NCI-H2171 (cell line): ENCODE data around the gene OPTC.

Experiments used
- DNase-seq: peaks from one replicate; lab custom pipeline; 2025; lab: John Stamatoyannopoulos, UW

OPTC gene

GRCh38 chr1:203491664-203492063 lies 2.3 kb upstream of the OPTC start:
- no peak for DNase-seq

GRCh38 chr1:203492082-203492747 lies 1.7 kb upstream of the OPTC start:
- peak; percentile 84 for DNase-seq

- peak; percentile 16 for DNase-seq
These were observed 1.2 kb upstream of the OPTC start for GRCh38 chr1:203492748-203493130.

GRCh38 chr1:203495845-203496244 lies 1.9 kb downstream of the OPTC start:
- no peak for DNase-seq

DNA sequence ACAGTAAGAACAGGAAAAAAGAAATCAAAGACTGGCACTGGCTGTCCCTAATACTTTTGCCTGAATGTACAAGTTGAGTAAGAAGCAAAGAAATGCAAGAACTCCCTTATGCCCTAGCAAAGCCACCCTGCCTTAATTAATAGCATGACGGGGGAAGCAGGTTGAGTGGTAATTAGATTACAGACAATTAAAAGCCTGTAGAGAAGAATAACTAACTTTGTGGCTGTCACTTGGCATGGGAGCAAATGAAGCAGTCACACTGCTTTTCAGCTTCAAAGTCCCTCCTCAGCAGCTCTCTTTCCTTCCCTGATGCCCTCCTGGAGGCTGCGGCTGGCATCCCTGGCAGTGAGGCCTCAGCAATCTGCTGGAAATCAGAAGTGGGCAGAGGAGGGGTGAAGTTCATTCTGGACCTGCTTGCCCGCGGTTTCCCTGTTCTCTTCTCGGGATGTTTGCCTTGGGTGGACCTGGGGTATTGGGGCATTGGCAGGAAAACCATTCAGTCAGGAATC lies 3.4 kb downstream of the OPTC start:
- DNase-seq, result no peak

DNA sequence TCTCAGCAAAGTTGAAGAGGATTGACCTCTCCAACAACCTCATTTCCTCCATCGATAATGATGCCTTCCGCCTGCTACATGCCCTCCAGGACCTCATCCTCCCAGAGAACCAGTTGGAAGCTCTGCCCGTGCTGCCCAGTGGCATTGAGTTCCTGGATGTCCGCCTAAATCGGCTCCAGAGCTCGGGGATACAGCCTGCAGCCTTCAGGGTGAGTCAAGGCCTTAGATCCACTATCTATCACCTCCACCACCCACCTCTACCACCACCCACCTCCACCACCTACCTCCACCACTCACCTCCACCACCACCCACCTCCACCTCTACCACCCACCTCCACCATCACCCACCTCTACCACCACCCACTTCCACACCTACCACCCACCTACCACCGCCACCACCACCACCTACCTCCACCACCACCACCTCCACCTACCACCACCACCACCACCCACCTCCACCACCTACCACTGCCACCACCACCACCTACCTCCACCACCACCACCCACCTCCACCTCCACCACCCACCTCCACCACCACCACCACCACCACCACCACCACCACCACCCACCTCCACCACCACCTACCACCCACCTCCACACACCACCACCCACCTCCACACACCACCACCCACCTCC lies 5.8 kb downstream of the OPTC start:
- no peak for DNase-seq

DNA sequence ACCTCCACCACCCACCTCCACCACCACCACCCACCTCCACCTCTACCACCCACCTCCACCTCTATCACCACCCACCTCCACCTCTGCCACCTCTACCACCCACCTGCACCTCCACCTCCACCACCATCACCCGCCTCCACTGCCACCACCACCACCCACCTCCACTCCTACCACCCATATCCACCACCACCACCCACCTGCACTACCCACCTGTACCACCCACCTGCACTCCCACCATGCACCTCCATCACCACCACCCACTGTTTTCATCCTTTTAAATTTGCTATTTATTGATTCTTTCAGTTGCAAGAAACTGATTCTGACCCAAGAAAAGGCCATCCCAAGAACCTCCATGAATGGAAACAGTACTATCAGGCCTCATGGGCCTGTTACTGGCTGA lies 6.3 kb downstream of the OPTC start:
- DNase-seq, result no peak

DNA sequence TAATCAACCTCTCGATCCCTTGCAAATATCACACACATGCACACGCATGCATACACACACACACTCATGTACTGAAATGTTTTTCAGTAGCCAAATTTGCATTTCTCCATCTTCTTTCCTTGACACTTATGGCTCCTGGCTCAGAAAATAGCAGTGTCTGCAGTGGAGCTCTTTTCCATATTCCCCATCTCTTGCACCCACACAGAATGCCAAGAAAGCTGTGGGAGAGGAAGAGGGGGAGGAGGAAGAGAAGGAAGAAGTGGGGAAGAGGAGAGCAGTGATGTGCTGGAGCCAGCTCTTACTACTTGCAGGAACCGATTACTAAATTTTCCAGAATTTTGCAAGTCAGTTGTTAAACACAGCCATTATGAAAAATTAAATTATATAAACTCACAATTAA lies 9.9 kb downstream of the OPTC start:
- no peak for DNase-seq

GRCh38 chr1:203504400-203505250 lies 10.7 kb downstream of the OPTC start:
- peak; percentile 71 for DNase-seq

DNA sequence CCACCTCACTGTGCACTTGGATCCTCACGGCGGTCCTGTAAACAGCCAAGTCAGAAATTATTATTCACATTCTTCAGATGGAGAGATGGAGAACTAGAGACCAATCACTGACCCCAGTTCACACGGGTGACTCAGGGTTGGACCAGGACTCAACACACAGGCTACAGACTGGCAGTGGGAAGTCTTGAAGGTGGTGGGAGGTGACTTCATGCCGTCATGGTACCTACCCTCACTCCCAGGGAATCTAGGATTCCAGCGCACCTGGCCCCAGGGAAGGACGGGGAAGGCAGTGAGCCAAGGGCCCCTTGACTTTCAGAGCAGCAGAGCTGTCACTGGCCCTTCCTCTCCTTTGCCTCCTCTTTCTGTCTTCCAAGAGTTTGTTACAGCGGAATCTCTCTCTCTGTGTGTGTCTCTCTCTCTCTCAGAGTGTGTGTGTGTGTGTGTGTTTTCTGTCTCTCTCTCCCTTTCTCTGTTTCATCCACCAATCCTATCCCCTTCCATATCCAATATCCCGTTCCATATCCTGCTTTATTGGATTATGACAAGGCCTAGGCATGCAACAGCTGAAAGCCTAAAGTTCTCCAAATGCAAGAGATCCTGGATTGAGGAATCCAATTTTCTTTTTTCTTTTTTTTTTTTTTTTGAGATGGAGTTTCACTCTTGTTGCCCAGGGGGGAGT lies 11.7 kb downstream of the OPTC start:
- DNase-seq, result no peak

DNA sequence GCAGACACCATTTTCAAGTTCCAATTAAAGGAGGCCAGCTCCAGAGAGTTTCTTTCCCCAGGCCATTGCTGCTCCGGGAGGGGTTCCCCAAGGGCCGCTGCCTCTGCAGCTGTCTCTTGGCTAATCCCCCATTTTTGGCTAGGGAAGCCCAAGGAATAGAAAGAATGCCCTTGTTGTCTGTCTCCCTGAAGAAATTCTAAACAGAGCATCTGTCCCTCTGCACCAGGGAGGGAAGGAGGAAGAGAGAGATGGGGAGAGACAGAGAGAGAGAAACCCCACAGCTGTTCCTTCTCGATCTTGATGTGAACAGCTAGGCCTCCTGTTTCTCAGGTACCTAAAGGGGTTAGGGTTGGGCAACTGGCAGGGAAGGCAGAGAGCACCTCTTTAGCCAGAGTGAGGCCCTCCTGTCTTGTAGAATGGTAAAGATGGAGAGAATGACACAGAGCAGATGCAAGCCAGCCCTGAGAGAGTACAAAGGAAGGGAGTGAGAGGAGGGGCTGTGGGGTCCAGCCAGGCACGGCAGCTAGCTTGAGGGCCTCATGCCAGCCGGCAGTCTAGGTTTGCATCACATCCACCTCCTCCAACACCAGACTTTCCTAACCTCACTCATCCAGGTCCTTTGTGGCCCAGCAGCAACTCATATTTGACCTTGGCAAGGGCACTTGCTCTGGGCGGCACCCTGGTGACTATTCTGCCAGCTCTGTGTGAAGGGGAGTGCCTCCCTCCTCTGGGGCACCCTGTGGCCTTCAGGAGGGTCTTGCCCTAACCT lies 13.1 kb downstream of the OPTC start:
- no peak for DNase-seq

DNA sequence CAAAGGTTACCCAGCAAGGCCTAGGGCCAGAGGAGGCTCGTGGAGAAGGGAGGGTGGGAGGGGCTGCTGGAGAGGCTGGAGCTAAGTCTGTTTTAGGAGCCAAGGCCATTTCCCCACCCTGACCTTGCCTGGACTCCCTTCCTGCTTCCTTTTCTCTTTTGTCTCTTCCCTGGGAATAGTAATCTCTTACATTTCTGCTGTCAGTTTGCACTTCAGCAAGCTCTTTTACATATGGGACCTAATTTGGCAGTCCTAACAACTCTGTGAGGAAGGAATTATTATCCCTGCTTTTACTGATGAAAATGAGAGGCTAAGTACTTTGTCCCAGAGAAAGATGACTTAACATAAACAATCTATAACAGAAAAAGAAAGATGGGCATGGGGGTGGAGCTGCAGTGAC lies 13.8 kb downstream of the OPTC start:
- DNase-seq, result no peak

GRCh38 chr1:203508463-203509073 lies 14.6 kb downstream of the OPTC start:
- no peak for DNase-seq

DNA sequence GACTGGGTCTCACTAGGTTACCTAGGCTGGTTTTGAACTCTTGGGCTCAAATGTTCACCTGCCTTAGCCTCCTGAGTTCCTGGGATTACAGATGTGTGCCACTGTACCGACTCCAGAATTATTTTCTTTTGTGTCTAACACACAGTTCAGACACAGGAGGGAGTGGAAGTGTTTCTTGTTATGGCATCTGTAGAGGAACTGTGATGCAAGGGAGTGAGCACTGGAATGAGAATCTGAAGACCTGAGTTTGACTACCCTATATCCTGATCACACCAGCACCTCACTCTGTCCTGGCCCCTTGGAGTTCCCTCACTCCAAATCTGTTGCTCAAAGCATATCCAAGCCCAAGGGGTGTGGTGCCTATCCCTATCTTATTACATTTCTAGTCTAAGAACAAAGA lies 15.2 kb downstream of the OPTC start:
- DNase-seq, result no peak

DNA sequence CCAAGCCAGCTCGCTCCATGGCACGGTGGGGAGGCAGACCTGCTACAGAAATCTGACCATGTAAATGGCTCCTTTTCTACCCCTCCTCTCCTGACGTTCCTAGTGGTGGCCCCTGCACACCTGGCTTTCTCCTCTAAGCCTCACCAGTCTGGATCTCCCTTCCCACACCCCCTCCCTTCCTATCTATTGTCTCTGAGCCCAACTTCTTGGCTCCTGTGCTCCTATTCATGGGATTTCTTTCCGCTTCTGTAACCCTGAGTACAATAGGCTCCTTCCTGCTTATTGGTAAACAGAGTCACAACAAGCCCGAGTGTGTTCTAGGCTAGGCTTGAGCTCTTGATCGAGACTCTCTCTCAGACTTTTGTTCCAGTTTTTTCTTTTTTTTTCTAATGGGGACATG lies 17.6 kb downstream of the OPTC start:
- DNase-seq, result no peak

DNA sequence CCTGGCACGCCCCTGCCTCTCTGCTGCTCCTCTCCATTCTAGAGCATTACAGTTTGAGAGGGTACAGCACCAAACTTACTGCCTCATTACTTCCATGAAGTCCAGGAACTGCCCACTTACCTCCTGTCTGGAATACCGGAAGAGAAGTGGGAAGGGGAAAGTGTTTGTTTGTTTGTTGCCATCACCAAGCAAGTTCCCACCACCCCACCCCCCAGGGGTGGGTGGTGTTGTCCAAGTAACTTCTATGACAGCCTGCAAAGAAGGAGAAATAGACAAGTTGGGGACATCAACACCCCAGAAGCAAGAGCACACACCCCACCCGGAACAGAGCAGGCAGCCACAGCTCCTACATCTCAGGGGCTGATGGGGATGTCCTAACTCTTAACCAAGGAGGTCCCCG lies 18.0 kb downstream of the OPTC start:
- DNase-seq, result no peak

GRCh38 chr1:203512517-203512847 lies 18.5 kb downstream of the OPTC start:
- DNase-seq, result no peak

- no peak for DNase-seq
These were observed 19.1 kb downstream of the OPTC start for GRCh38 chr1:203512848-203513584.

DNA sequence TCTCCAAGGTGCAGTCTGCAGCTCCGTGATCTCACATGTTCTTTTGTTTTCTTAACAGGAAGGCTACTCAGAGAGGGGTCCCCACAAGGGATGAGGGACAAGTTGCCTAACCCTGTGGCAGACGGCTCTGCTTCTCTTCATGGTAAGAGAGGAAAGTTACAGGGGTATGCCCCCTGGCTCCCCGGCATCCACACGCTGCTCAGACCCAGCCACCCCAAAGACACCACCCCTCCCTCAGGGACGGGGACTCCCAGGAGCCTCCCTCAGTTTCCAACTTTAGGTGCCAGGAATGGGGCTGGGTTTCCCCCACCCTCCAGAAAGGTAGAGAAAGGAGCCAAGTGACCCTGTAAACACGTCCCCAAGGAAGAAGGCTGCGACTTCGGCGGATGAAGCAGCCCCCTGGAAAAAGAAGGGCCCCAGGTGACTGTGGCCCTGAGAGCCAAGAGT lies 19.7 kb downstream of the OPTC start:
- no peak for DNase-seq

- no peak for DNase-seq
These were observed 22.2 kb downstream of the OPTC start for GRCh38 chr1:203516184-203516583.

DNA sequence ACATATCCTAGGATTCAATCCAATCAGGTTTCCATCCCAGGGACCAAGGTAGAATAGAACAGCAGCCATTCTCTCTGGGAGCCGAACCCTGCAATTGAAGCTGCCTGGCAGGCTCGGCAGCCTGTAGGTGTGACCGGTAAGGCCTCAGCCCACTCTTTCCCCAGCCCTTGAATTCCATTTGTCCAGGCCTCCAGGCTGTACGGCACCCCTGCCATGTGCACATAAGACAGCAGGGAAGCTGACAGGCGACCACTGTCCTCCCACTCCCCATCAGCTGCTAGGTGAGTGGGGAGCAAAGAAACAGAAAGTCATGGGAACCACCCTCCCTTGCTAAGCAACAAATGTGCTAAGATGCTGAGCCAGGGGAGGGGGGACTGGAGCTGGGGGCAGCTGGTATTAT lies 23.0 kb downstream of the OPTC start:
- DNase-seq, result no peak
